Ascending aorta (tissue), 2 donors: ENCODE data around the gene KDM1B. TPM values are rescaled to one million over a fixed set of nuclear protein-coding genes. Genes with fewer than 3 reads are reported as not detected.
"Not testable (repeated sequence)": the region's sequence is repeated elsewhere in the genome, so short reads cannot be mapped to it uniquely, and the experiment has no call there.

Experiments used
- DNase-seq, 2 donors: peaks; one replicate each; pipeline ENCODE4 v3.0.0-alpha.2; 2019; ENCODE audit warnings: low spot score in 2 of 2
- H3K27ac ChIP-seq, 2 donors: fragments of 200-600 bp; sonication (generic); one replicate each; pipeline ENCODE4 v1.5.1; 2016 to 2017; ENCODE audit warnings: mild to moderate bottlenecking in 1 of 2
- H3K27me3 ChIP-seq: fragments of 200-600 bp; sonication (generic); one replicate; pipeline ENCODE4 v1.5.1; 2017
- H3K36me3 ChIP-seq, 2 donors: fragments of 200-600 bp; sonication (generic); one replicate each; pipeline ENCODE4 v1.5.1; 2016
- H3K4me1 ChIP-seq, 2 donors: fragments of 200-600 bp; sonication (generic); one replicate each; pipeline ENCODE4 v1.5.1; 2016 to 2017; ENCODE audit warnings: mild to moderate bottlenecking in 1 of 2
- H3K4me3 ChIP-seq, 2 donors: fragments of 200-600 bp; sonication (generic); one replicate each; pipeline ENCODE4 v1.5.1; 2016 to 2017; ENCODE audit warnings: mild to moderate bottlenecking in 1 of 2
- H3K9me3 ChIP-seq, 2 donors: fragments of 200-600 bp; sonication (generic); one replicate each; pipeline ENCODE4 v1.5.1; 2016
- CTCF ChIP-seq, 3 experiments: fragments of 200-600 bp in 2 of 3; fragments of 450-650 bp in 1 of 3; sonication (generic) in 2 of 3; IDR thresholded peaks; one replicate each; pipeline ENCODE4 v1.5.1; 2016 to 2019; ENCODE audit warnings: antibody characterized with exemption in 3 of 3, mild to moderate bottlenecking in 1 of 3, moderate library complexity in 1 of 3
- intact Hi-C: fragments of 100-400 bp; cut with DNase I; formaldehyde crosslinking; loops from one replicate; pipeline ENCODE4 v1.15.1; 2023
- total RNA-seq: library from RNA; depleted of rRNA; stranded (reverse); fragments of >200 nt; gene quantifications from one replicate; pipeline ENCODE4 v1.1.0, GENCODE V29; 2016

Gene KDM1B
- total RNA-seq, 1 donor from 2014 or later: 4.9 TPM

GRCh38 chr6:18141805-18142590 is 13.2 kb upstream of the KDM1B start:
- no peak for TF ChIP-seq CTCF (IDR thresholded peaks at IDR 0.05)
- no peak overlapping the region for H3K4me3 ChIP-seq
- intact Hi-C loops: no loop called here
- DNase-seq: no peak
- peaks cover 14 to 57% of the 10 kb centered on the region in 2 donors for H3K36me3 ChIP-seq
- no peaks in the 10 kb centered on the region for H3K27me3 ChIP-seq
- no peaks in the 10 kb centered on the region for H3K4me1 ChIP-seq
- H3K9me3 ChIP-seq: no peaks in the 10 kb centered on the region
- H3K27ac ChIP-seq: no peak overlapping the region

GRCh38 chr6:18142591-18142861 is 12.7 kb upstream of the KDM1B start:
- H3K27me3 ChIP-seq: no peaks in the 10 kb centered on the region
- DNase-seq: no peak
- no peak overlapping the region for H3K4me3 ChIP-seq
- intact Hi-C loops: no loop called here
- H3K4me1 ChIP-seq: no peaks in the 10 kb centered on the region
- H3K9me3 ChIP-seq: no peaks in the 10 kb centered on the region
- no peak for TF ChIP-seq CTCF (IDR thresholded peaks at IDR 0.05)
- peaks cover 9 to 60% of the 10 kb centered on the region in 2 donors for H3K36me3 ChIP-seq
- no peak overlapping the region for H3K27ac ChIP-seq

GRCh38 chr6:18147160-18147559 is 8.1 kb upstream of the KDM1B start:
- no peak for DNase-seq
- intact Hi-C loops: no loop called here
- Histone ChIP-seq H3K4me1 (no peaks in the 10 kb centered on the region), H3K9me3 (no peaks in the 10 kb centered on the region), H3K4me3 (no peak overlapping the region), H3K27me3 (no peaks in the 10 kb centered on the region), H3K36me3 (peaks cover 0 to 40% of the 10 kb centered on the region in 2 donors), H3K27ac (no peak overlapping the region)
- TF ChIP-seq CTCF (IDR thresholded peaks at IDR 0.05): no peak

- Histone ChIP-seq H3K27me3 (no peaks in the 10 kb centered on the region), H3K4me1 (no peaks in the 10 kb centered on the region), H3K9me3 (no peaks in the 10 kb centered on the region), H3K4me3 (no peak overlapping the region), H3K36me3 (peaks cover 0 to 36% of the 10 kb centered on the region in 2 donors), H3K27ac (no peak overlapping the region)
- no peak for TF ChIP-seq CTCF (IDR thresholded peaks at IDR 0.05)
- intact Hi-C loops: no loop called here
- DNase-seq: no peak
Observed at GRCh38 chr6:18147616-18148015, 7.6 kb upstream of the KDM1B start.

GRCh38 chr6:18148304-18149025 is 6.8 kb upstream of the KDM1B start:
- TF ChIP-seq CTCF (IDR thresholded peaks at IDR 0.05): no peak
- intact Hi-C loops: no loop called here
- DNase-seq: no peak
- Histone ChIP-seq H3K27ac (no peak overlapping the region), H3K4me1 (no peaks in the 10 kb centered on the region), H3K4me3 (no peak overlapping the region), H3K27me3 (no peaks in the 10 kb centered on the region), H3K9me3 (no peaks in the 10 kb centered on the region), H3K36me3 (peaks cover 0 to 28% of the 10 kb centered on the region in 2 donors)

- H3K36me3 ChIP-seq: peaks cover 0 to 16% of the 10 kb centered on the region in 2 donors
- intact Hi-C loops, H3K4me3 ChIP-seq, DNase-seq, H3K9me3 ChIP-seq, H3K27ac ChIP-seq, H3K27me3 ChIP-seq: not testable (repeated sequence)
- H3K4me1 ChIP-seq: peaks cover 4 to 12% of the 10 kb centered on the region in 2 donors
Observed at GRCh38 chr6:18151391-18151790, 3.8 kb upstream of the KDM1B start.
